CD4-positive, alpha-beta T cell treated with Interleukin-4 for 4 hours (primary cell): ENCODE measurements around the gene SNRNP70.

ENCODE experiments used
- DNase-seq: peaks from one replicate; pipeline ENCODE4 v3.0.0-alpha.2; 2020

Gene SNRNP70

GRCh38 chr19:49102303-49102702 lies 17.1 kb downstream of the SNRNP70 start:
- DNase-seq = no peak

- no peak for DNase-seq
These were observed 18.3 kb downstream of the SNRNP70 start for GRCh38 chr19:49103331-49104085.

DNA sequence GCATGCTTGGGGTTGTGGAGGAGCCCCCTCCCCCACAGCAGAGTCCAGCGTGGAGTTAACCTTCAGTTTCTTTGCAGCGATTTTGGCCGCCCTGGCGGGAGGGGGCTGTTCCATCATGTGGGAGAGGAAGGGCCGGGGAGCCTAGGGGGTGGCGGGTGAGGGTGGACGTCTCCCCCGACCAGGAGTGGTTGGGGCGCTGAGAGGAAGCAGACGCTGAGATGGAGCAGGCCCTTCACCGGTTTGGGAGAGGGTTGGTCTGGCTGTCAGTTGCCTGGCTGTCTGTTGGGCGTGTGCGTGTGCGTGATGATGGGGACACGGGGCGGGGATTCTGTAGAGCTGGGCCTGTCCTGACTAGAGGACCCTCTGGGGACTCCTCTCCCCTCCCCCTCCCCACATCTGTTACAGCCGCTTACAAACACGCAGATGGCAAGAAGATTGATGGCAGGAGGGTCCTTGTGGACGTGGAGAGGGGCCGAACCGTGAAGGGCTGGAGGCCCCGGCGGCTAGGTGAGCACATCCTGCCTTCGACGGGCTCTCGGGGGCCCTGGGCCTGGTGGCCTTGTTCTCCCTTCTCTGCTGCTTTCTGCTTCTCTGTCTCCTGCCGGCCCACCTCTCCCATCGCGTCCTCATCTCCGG lies 19.1 kb downstream of the SNRNP70 start:
- no peak for DNase-seq

- DNase-seq = peak; percentile 45
These were observed 21.4 kb downstream of the SNRNP70 start for GRCh38 chr19:49106648-49107135.

- DNase-seq = no peak
These were observed 22.6 kb downstream of the SNRNP70 start for GRCh38 chr19:49107625-49108459.

DNA sequence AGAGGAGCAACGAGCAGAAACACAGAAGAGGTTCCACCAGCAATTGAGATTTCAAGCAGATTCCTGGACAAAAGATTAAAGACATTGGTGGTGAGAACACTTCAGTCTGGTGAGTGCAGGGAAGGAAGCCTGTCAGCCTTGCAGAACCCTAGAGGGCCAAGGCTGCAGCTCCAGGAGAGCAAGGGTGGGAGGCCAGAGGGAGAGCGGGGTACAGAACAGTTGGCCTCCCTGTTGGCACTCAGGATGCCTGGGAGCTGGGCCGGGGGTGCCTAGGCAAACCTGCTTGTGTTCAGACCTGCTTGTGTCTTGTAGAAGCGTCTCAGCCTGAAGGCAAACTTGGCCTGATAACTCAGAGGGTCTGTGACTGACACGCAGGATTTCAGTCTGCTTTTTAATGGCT lies 23.8 kb downstream of the SNRNP70 start:
- no peak for DNase-seq

DNA sequence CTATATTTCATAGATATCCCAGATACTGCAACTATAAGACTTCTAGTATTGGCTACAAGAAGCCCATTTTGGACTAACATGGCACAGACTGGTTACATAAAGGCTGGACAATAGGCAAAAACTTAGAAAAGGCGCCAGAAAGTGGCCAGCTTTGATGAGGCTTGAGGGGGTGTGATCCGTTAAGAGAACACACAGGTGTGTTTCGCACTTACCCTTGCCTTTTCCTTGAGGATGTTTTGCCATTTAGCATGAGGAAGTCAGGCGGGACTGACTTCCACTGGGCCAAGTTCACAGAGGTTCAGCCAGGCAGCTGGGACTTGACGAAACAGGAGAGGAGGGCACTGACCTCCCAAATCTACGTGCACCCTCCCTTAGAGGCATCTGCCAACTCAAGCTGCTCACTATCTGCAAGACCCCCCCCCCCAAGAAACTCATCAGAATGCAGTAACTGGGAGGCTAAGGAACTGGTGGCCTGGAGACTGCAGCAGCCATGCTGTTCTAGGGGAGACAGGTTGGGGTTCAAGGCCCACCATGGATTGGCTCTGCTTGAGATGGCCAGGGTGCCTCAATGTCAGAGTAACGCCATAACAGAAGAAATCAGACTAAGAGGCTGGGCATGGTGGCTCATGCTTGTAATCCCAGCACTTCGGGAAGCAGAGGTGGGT lies 24.4 kb downstream of the SNRNP70 start:
- DNase-seq = no peak

DNA sequence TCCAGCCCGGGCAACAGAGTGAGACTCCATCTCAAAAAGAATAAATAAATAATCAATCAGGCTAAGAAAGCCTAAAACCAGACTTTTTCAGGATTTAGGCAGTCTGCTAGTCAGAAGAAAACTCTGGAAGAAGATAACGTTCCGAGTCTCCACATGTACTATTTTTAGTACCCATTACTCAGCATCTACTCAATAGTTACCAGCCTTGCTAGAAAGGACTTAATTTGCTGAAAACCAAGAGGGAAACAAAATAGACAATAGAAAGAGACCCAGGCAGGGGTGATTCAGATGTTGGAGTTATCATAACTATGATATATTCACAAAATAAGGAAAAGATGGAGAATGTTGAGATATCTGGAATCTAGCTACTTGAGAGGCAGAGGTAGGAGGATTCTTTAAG lies 25.3 kb downstream of the SNRNP70 start:
- no peak for DNase-seq

DNA sequence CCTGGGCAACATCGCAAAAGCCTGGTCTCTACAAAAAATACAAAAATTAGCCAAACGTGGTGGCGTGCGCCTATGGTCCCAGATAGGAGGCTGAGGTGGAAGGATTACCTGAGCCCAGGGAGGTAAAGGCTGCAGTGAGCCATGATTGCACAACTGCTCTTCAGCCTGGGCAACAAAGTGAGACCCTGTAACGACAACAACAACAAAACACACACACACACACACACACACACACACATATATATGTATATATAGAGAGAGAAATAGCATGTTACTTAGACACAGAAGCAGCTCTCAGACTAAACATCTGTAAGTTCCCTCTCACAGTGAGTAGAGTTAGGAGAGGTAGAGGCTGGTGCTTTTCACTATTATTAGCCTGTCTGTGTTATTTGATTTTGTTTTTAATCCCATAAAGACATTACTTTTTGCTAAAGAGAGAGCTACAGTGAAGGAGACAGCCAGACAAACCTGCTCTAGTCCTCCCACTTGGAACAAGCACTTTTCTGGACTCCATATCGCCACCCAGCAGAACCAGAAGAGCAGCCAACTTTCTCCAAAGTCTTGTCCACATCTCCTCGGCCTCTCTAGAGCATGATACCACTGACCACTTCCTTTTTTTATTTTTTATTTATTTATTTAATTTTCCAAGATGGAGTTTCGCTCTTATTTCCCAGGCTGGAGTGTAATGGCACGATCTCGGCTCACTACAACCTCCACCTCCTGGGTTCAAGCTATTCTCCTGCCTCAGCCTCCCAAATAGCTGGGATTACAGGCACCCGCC lies 26.2 kb downstream of the SNRNP70 start:
- no peak for DNase-seq

DNA sequence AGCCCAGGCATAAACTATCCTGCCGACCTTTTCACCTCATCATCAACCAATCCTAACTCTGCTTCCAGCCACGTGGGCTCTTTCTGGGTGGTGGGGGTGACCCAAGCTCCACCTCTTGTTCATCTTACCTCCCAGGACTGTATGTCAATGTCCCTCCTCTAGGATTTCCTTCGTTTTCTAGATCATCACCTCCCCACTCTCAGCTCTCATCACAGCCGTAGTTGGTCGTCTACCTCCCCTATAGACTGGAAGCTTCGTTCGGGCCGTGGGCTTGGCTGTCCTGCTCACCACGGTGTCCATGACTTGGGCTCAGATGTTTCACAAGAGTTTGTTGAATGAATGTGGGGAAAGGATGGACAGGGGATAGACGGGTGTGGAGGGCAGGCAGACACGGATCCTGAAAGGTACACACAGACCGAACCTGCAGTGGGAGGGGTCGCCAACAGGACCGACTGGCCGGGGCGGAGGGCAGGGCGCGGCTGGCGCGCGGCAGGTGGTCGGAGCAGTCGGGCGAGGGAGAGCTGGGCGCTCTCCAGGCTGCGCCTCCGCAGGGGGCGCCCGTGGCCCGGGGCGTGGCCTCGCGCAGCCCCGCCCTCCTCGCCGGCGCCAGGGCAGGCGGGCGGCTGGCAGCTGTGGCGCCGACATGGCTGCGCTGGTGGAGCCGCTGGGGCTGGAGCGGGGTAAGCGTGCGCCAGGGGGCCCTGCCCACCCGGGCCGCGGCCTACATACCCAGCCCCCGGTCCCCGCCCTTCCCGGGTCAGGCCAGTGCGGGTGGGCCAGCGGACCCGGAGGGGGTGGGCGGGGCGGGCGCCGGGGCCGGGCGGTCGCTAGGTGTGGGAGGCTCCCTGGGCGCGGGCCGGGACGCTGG lies 28.7 kb downstream of the SNRNP70 start, which contains the start of gene LIN7B:
TSS of gene LIN7B (plus strand) at position 609 of the 868 bp plus-strand sequence. CDS start at position 644, 35 bp downstream.
- DNase-seq = peak; percentile 59

- DNase-seq = peak; percentile 24
These were observed 29.5 kb downstream of the SNRNP70 start for GRCh38 chr19:49114630-49115363.

- no peak for DNase-seq
These were observed 31.3 kb downstream of the SNRNP70 start for GRCh38 chr19:49116544-49116943.

DNA sequence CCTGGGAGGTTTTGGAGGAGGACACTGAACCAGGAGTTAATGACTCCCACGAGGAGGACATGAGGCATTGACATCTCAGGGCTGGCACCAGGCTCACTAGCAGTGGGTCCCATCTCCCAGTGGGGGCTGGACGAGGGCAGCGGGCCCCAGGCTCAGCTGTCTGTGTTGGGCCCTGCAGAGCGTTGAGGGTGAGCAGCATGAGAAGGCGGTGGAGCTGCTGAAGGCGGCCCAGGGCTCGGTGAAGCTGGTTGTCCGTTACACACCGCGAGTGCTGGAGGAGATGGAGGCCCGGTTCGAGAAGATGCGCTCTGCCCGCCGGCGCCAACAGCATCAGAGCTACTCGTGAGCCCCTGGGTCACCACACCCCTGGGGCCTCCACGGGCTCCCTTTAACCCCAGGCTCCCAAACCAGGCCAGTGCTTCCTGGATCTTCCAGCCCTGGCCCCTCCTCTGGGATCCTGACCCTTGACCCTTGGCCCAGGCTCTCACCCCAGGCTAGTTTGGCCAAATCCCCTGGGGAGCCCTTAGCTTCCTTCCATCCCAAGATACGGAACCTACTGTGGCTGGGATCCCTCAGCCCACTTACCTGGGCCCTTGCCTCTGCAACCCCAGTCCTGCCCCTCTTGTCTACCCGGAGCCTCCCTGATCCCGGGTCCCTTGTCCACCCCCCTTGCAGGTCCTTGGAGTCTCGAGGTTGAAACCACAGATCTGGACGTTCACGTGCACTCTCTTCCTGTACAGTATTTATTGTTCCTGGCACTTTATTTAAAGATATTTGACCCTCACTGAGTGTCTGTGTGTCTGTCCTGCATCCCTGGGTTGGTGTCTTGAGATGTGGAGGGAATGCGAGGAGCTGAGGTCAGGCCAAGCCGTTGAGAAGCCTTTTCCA lies 32.7 kb downstream of the SNRNP70 start:
- DNase-seq = no peak

DNA sequence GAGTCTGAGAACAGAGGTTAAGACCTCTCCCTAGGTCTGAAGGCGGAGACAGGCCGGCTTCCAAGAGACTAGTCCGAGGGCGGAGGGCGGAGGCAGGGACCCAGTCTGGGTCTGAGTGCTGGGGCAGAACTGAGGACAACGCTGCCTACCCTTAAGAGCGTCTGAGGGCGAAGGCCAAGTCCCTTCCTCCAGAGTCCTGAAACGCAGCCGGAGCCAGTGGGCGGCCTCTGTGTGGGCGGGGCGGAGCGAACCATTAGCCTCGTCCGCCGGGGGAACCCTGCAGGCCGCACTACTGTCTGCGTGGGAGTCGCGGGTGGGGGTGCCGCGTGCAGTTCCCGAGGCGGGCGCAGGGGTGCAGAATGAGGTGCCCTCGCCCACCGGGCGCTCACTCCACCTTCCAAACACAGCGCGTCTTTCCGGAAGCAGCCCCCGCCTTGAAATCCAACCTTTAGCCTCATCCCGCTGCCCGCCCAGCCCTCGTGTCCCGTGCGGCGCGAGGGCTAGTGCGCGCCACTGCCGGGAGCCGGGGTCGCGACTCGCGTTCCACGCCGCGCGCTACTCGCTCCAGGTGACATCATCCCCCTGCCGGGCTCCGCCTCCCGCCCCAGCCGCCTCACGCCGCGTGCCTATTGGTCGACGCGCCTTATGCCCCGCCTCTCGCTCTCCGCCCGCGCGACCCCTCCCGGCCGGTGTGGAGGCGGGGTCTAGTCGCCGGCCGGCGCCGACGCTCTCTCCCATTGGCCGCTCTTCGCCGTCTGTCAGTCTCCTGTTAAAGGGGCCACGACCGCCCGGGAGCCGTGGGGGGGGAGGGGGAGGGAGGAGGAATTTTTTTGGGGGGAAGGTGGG lies 33.5 kb downstream of the SNRNP70 start, which contains the start of gene C19orf73:
TSS of gene C19orf73 (minus strand) at position 579 of the 846 bp plus-strand sequence. CDS start at position 458, 121 bp downstream.
- DNase-seq = peak; percentile 95

- DNase-seq = no peak
These were observed 34.4 kb downstream of the SNRNP70 start, which contains the start of gene PPFIA3 for GRCh38 chr19:49119411-49120324. PPFIA3 (plus strand) TSS chr19:49119544; CDS start chr19:49127874, 8,330 bp downstream.

DNA sequence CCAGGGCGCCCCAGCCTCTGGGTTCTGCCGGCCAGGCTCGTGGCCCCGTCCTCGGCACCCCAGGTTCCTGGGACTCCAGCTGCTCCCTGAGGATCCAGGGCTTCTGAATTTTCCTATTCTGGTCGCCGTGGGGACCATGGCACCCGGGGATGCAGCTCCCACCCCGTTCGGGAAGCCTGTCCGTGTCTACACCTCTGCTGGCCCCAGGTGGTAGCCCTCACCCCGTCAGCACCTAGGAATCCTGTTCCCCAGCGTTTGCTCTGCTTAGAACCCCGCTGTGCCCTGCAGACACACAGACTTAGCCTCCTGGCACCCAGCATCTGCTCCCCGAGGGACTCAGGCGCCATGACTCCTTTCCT lies 35.1 kb downstream of the SNRNP70 start:
- DNase-seq = no peak

DNA sequence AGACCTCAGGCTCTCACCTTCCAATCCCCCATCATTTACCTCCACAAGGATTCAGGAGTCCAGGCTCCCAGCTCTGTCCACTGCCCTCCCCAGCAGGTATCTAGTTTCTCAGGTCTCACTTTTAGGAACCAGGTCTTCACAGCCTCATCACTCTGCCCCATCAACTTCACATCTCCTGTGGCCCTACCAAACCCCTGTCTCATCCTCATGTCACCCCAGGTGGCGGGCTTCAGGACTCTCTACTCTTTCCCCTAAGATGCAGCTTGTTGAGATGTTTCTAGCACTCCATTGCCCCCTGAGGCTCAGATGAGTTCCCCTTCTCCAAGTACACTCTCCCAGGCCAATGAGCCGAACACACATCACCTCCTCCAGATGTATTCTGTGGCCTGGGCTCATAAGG lies 35.6 kb downstream of the SNRNP70 start:
- DNase-seq = no peak
